Vagina (tissue), 2 donors: ENCODE measurements around the gene TCF4.

Experiments
- CTCF ChIP-seq, 3 experiments: fragments of 450-650 bp in 2 of 3; fragments of 200-600 bp in 1 of 3; sonication (generic) in 1 of 3; IDR thresholded peaks; one replicate each; pipeline ENCODE4 v1.5.1; 2017 to 2019; ENCODE audit warnings: antibody characterized with exemption in 3 of 3, mild to moderate bottlenecking in 2 of 3, moderate library complexity in 2 of 3
- POLR2A ChIP-seq, 2 donors: fragments of 450-650 bp; IDR thresholded peaks; one replicate each; pipeline ENCODE4 v1.6.1; 2017; ENCODE audit warnings: antibody characterized with exemption in 2 of 2, mild to moderate bottlenecking in 2 of 2, moderate library complexity in 2 of 2

- TF ChIP-seq CTCF (IDR thresholded peaks at IDR 0.05) (no peak), POLR2A (IDR thresholded peaks at IDR 0.05) (no peak)
Measured at GRCh38 chr18:55265130-55265675, 322.8 kb downstream of the TCF4 start.
